Neural cell (in vitro differentiated cells): ENCODE measurements around the gene BORCS5. TPM values are rescaled to one million over a fixed set of nuclear protein-coding genes. Genes with fewer than 3 reads are reported as not detected.

ENCODE experiments used
- H2AFZ ChIP-seq: fragments of 200-600, 300-800 bp; sonication (generic), shearing (Covaris generic); 2 replicates; pipeline ENCODE4 v1.6.0; 2014; ENCODE audit warnings: low read depth, mild to moderate bottlenecking, antibody characterized with exemption, low read length, moderate library complexity
- H3F3A ChIP-seq: fragments of 200-600 bp; shearing (Covaris generic); 2 replicates; pipeline ENCODE4 v1.6.1; 2016; ENCODE audit warnings: mild to moderate bottlenecking, moderate library complexity, mixed read lengths, antibody characterized with exemption, low read length; ENCODE audit not compliant: insufficient read depth, poor library complexity, severe bottlenecking
- H3K27ac ChIP-seq: fragments of 200-600, 300-800 bp; sonication (generic), shearing (Covaris generic); 2 replicates; pipeline ENCODE4 v1.5.1; 2014; ENCODE audit warnings: mild to moderate bottlenecking, low read length, moderate library complexity
- H3K27me3 ChIP-seq: fragments of 300-800, 200-600 bp; sonication (generic), shearing (Covaris generic); 2 replicates; pipeline ENCODE4 v1.6.0; 2014; ENCODE audit warnings: mild to moderate bottlenecking, low read depth, low read length, moderate library complexity; ENCODE audit not compliant: insufficient read depth
- H3K36me3 ChIP-seq: fragments of 300-800, 200-600 bp; sonication (generic), shearing (Covaris generic); 2 replicates; pipeline ENCODE4 v1.5.1; 2014; ENCODE audit warnings: mild to moderate bottlenecking, antibody characterized with exemption, low read length, moderate library complexity; ENCODE audit not compliant: insufficient read depth
- H3K4me2 ChIP-seq: fragments of 300-800, 200-600 bp; sonication (generic), shearing (Covaris generic); 2 replicates; pipeline ENCODE4 v1.6.0; 2014; ENCODE audit warnings: mild to moderate bottlenecking, low read length
- H3K4me3 ChIP-seq: fragments of 300-800, 200-600 bp; sonication (generic), shearing (Covaris generic); 2 replicates; pipeline ENCODE4 v1.5.1; 2014; ENCODE audit warnings: mild to moderate bottlenecking, low read length, moderate library complexity
- H3K79me2 ChIP-seq: fragments of 200-600 bp; shearing (Covaris generic); replicated peaks from 2 replicates; pipeline ENCODE4 v1.6.0; 2014; ENCODE audit warnings: mild to moderate bottlenecking, low read length, moderate library complexity; ENCODE audit not compliant: insufficient read depth
- H3K9ac ChIP-seq: fragments of 300-800, 200-600 bp; sonication (generic), shearing (Covaris generic); 2 replicates; pipeline ENCODE4 v1.6.1; 2016; ENCODE audit warnings: mild to moderate bottlenecking, low read length, mixed read lengths
- H3K9me2 ChIP-seq: fragments of 200-600 bp; shearing (Covaris generic); 2 replicates; pipeline ENCODE4 v1.6.1; 2016; ENCODE audit warnings: mild to moderate bottlenecking, low read length, mixed read lengths; ENCODE audit not compliant: insufficient read depth
- H3K9me3 ChIP-seq: fragments of 200-600, 300-800 bp; sonication (generic), shearing (Covaris generic); 2 replicates; pipeline ENCODE4 v1.6.1; 2016; ENCODE audit warnings: mild to moderate bottlenecking, mixed run types, low read length, moderate library complexity, mixed read lengths
- H4K20me1 ChIP-seq: fragments of 200-600 bp; shearing (Covaris generic); 2 replicates; pipeline ENCODE4 v1.6.1; 2016; ENCODE audit warnings: mild to moderate bottlenecking, mixed run types; ENCODE audit not compliant: insufficient read depth
- EP300 ChIP-seq: fragments of 450-650 bp; conservative IDR thresholded peaks from 2 replicates; pipeline ENCODE4 v1.6.1; 2014; ENCODE audit warnings: antibody characterized with exemption, mild to moderate bottlenecking, moderate library complexity; ENCODE audit not compliant: poor library complexity, severe bottlenecking
- EZH2 ChIP-seq: fragments of 200-600, 300-800 bp; shearing (Covaris generic), sonication (generic); IDR thresholded peaks from 2 replicates; pipeline ENCODE4 v1.6.1; 2014; ENCODE audit warnings: antibody characterized with exemption, low read length, borderline replicate concordance, mild to moderate bottlenecking; ENCODE audit not compliant: insufficient read depth, poor library complexity, severe bottlenecking
- MXI1 ChIP-seq: fragments of 450-650 bp; conservative IDR thresholded peaks from 2 replicates; pipeline ENCODE4 v1.6.1; 2014; ENCODE audit warnings: antibody characterized with exemption, mild to moderate bottlenecking; ENCODE audit not compliant: poor library complexity, severe bottlenecking
- POLR2AphosphoS5 ChIP-seq: IDR thresholded peaks from 2 replicates; pipeline ENCODE4 v1.6.1; 2012
- RAD21 ChIP-seq: fragments of 450-650 bp; conservative IDR thresholded peaks from 2 replicates; pipeline ENCODE4 v1.6.1; 2014; ENCODE audit warnings: antibody characterized with exemption, mild to moderate bottlenecking, moderate library complexity
- SMC3 ChIP-seq: fragments of 450-650 bp; conservative IDR thresholded peaks from 2 replicates; pipeline ENCODE4 v1.6.1; 2014; ENCODE audit warnings: antibody characterized with exemption, mild to moderate bottlenecking, moderate library complexity; ENCODE audit not compliant: poor library complexity
- TAF1 ChIP-seq: IDR thresholded peaks from 2 replicates; pipeline ENCODE4 v1.6.1; 2012; ENCODE audit warnings: low read depth
- polyA plus RNA-seq: library from polyadenylated mRNA; depleted of rRNA; stranded (reverse); fragments of >200 nt; gene quantifications from 2 replicates; pipeline ENCODE4 v1.2.3, GENCODE V29; 2014
- TF ChIP-seq, protein P1 (sequence below): fragments of 450-650 bp; IDR thresholded peaks from 2 replicates; pipeline ENCODE4 v1.5.1; 2014; ENCODE audit warnings: antibody characterized with exemption, mild to moderate bottlenecking, moderate library complexity; ENCODE audit not compliant: poor library complexity, severe bottlenecking
- TF ChIP-seq, protein P2 (sequence below): IDR thresholded peaks from 2 replicates; pipeline ENCODE4 v1.6.1; 2012; ENCODE audit warnings: borderline replicate concordance

BORCS5 gene
- polyA plus RNA-seq, 1 donor from 2014 or later: 14.2 TPM

GRCh38 chr12:12356467-12356895 lies 397 bp upstream of the BORCS5 start:
- H3K9me2 ChIP-seq: no peaks in the 10 kb centered on the region
- TF ChIP-seq TAF1 (no peak), MXI1 (no peak), RAD21 (no peak), POLR2AphosphoS5 (no peak), EP300 (no peak), SMC3 (no peak), EZH2 (no peak)
- TF ChIP-seq, protein P1, sequence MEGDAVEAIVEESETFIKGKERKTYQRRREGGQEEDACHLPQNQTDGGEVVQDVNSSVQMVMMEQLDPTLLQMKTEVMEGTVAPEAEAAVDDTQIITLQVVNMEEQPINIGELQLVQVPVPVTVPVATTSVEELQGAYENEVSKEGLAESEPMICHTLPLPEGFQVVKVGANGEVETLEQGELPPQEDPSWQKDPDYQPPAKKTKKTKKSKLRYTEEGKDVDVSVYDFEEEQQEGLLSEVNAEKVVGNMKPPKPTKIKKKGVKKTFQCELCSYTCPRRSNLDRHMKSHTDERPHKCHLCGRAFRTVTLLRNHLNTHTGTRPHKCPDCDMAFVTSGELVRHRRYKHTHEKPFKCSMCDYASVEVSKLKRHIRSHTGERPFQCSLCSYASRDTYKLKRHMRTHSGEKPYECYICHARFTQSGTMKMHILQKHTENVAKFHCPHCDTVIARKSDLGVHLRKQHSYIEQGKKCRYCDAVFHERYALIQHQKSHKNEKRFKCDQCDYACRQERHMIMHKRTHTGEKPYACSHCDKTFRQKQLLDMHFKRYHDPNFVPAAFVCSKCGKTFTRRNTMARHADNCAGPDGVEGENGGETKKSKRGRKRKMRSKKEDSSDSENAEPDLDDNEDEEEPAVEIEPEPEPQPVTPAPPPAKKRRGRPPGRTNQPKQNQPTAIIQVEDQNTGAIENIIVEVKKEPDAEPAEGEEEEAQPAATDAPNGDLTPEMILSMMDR: no peak
- TF ChIP-seq, protein P2, sequence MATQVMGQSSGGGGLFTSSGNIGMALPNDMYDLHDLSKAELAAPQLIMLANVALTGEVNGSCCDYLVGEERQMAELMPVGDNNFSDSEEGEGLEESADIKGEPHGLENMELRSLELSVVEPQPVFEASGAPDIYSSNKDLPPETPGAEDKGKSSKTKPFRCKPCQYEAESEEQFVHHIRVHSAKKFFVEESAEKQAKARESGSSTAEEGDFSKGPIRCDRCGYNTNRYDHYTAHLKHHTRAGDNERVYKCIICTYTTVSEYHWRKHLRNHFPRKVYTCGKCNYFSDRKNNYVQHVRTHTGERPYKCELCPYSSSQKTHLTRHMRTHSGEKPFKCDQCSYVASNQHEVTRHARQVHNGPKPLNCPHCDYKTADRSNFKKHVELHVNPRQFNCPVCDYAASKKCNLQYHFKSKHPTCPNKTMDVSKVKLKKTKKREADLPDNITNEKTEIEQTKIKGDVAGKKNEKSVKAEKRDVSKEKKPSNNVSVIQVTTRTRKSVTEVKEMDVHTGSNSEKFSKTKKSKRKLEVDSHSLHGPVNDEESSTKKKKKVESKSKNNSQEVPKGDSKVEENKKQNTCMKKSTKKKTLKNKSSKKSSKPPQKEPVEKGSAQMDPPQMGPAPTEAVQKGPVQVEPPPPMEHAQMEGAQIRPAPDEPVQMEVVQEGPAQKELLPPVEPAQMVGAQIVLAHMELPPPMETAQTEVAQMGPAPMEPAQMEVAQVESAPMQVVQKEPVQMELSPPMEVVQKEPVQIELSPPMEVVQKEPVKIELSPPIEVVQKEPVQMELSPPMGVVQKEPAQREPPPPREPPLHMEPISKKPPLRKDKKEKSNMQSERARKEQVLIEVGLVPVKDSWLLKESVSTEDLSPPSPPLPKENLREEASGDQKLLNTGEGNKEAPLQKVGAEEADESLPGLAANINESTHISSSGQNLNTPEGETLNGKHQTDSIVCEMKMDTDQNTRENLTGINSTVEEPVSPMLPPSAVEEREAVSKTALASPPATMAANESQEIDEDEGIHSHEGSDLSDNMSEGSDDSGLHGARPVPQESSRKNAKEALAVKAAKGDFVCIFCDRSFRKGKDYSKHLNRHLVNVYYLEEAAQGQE: no peak
- peak overlapping the region; percentile 87 for H2AFZ ChIP-seq
- no peaks in the 10 kb centered on the region for H3F3A ChIP-seq
- peak overlapping the region; percentile 60 for H3K4me2 ChIP-seq
- no peaks in the 10 kb centered on the region for H3K36me3 ChIP-seq
- H3K4me3 ChIP-seq: peak overlapping the region; percentile 84
- H4K20me1 ChIP-seq: no peaks in the 10 kb centered on the region
- no peaks in the 10 kb centered on the region for H3K27me3 ChIP-seq
- H3K27ac ChIP-seq: peak overlapping the region; percentile 85
- H3K9me3 ChIP-seq: no peaks in the 10 kb centered on the region
- peak overlapping the region; percentile 91 for H3K9ac ChIP-seq
- no peaks in the 10 kb centered on the region for H3K79me2 ChIP-seq

GRCh38 chr12:12357719-12358461 lies 1.0 kb downstream of the BORCS5 start:
- Histone ChIP-seq H3K9me3 (no peaks in the 10 kb centered on the region), H3K27ac (peak overlapping the region; percentile 85), H3K4me3 (peak overlapping the region; percentile 84), H3K4me2 (peak overlapping the region; percentile 74), H3F3A (no peaks in the 10 kb centered on the region), H3K9me2 (no peaks in the 10 kb centered on the region), H3K9ac (peak overlapping the region; percentile 91), H3K79me2 (no peaks in the 10 kb centered on the region), H3K27me3 (no peaks in the 10 kb centered on the region), H3K36me3 (no peaks in the 10 kb centered on the region), H2AFZ (peak overlapping the region; percentile 87), H4K20me1 (no peaks in the 10 kb centered on the region)
- TF ChIP-seq TAF1: no peak
- no peak for TF ChIP-seq EP300
- no peak for TF ChIP-seq MXI1
- TF ChIP-seq POLR2AphosphoS5: no peak
- TF ChIP-seq, protein P1: no peak
- no peak for TF ChIP-seq SMC3
- no peak for TF ChIP-seq RAD21
- no peak for TF ChIP-seq EZH2
- TF ChIP-seq, protein P2: no peak
